ENCODE data around the gene BRD2.

- no peak for TF ChIP-seq ATF4 (CRISPR knock-in tag; IDR thresholded peaks at IDR 0.05)
- no peak for TF ChIP-seq CTCF (IDR thresholded peaks at IDR 0.05 in 2 of 3, conservative IDR thresholded peaks at IDR 0.05 in 1 of 3; ENCODE audit: insufficient read depth in 2 of 3, low read depth in 1 of 3, low read length in 3 of 3)
- no peak for TF ChIP-seq MAFK (IDR thresholded peaks at IDR 0.05; ENCODE audit: low read length)
- no peak for TF ChIP-seq EZH2 (IDR thresholded peaks at IDR 0.05; ENCODE audit: borderline replicate concordance, low read depth, low read length)
- TF ChIP-seq L3MBTL2 (IDR thresholded peaks at IDR 0.05) = no peak
- no peak for TF ChIP-seq ZHX1 (conservative IDR thresholded peaks at IDR 0.05; ENCODE audit: low read length)
- no peak for TF ChIP-seq SOX6 (IDR thresholded peaks at IDR 0.05)
- no peak for TF ChIP-seq E2F5 (CRISPR knock-in tag; IDR thresholded peaks at IDR 0.05)
- no peak for TF ChIP-seq E2F1 (CRISPR knock-in tag; IDR thresholded peaks at IDR 0.05)
- TF ChIP-seq SPI1 (IDR thresholded peaks at IDR 0.05; ENCODE audit: borderline replicate concordance, low read depth, low read length) = no peak
- TF ChIP-seq KLF16 (IDR thresholded peaks at IDR 0.05) = no peak
- no peak for TF ChIP-seq JUN (IDR thresholded peaks at IDR 0.05; ENCODE audit: borderline replicate concordance, low read depth, low read length)
- TF ChIP-seq JUN (CRISPR knock-in tag; IDR thresholded peaks at IDR 0.05; ENCODE audit: borderline replicate concordance) = no peak
- no peak for TF ChIP-seq E2F4 (CRISPR knock-in tag; IDR thresholded peaks at IDR 0.05; ENCODE audit: low read depth)
- TF ChIP-seq POLR3A (IDR thresholded peaks at IDR 0.05; ENCODE audit: borderline replicate concordance, extremely low read depth, insufficient read depth, insufficient read length) = no peak
These were observed 9.0 kb downstream of the BRD2 start for GRCh38 chr6:32977272-32977952.

Measured in K562 (cell line).